SK-N-SH treated with all-trans-retinoic acid at 6 μM for 48 hours (cell line): ENCODE data around the gene TMEM238L.

Experiments used
- ARNTL ChIP-seq: fragments of 450-650 bp; formaldehyde crosslinking; IDR thresholded peaks from 2 replicates; pipeline ENCODE4 v1.5.0; 2020; ENCODE audit warnings: low read depth, mild to moderate bottlenecking, moderate library complexity, borderline replicate concordance
- BACH2 ChIP-seq: fragments of 250-450 bp; sonication (Bioruptor Pico); IDR thresholded peaks from 2 replicates; pipeline ENCODE4 v1.9.0; 2021; ENCODE audit warnings: mild to moderate bottlenecking, borderline replicate concordance
- POU6F1 ChIP-seq: fragments of 250-450 bp; sonication (Bioruptor Pico); IDR thresholded peaks from 2 replicates; pipeline ENCODE4 v1.8.0; 2021; ENCODE audit warnings: low read depth, mild to moderate bottlenecking, moderate library complexity, borderline replicate concordance
- TCF4 ChIP-seq: fragments of 250-450 bp; sonication (Bioruptor Pico); IDR thresholded peaks from 2 replicates; pipeline ENCODE4 v1.8.0; 2021; ENCODE audit warnings: mild to moderate bottlenecking, moderate library complexity, borderline replicate concordance
- TSHZ2 ChIP-seq: fragments of 250-450 bp; sonication (Bioruptor Pico); IDR thresholded peaks from 2 replicates; pipeline ENCODE4 v1.5.0; 2020; ENCODE audit warnings: mild to moderate bottlenecking, moderate library complexity
- ZFP30 ChIP-seq: fragments of 450-650 bp; formaldehyde crosslinking; IDR thresholded peaks from 2 replicates; pipeline ENCODE4 v1.5.0; 2022; ENCODE audit warnings: mild to moderate bottlenecking, moderate library complexity
- ZNF70 ChIP-seq: fragments of 450-650 bp; formaldehyde crosslinking; IDR thresholded peaks from 2 replicates; pipeline ENCODE4 v1.5.0; 2020; ENCODE audit warnings: mild to moderate bottlenecking, moderate library complexity

GRCh38 chr17:10775740-10776356 is 28.1 kb downstream of the TMEM238L start:
- TF ChIP-seq ZFP30 (CRISPR knock-in tag) (no peak), TCF4 (CRISPR knock-in tag) (no peak), POU6F1 (CRISPR knock-in tag) (no peak), BACH2 (CRISPR knock-in tag) (no peak), ARNTL (no peak), ZNF70 (CRISPR knock-in tag) (no peak), TSHZ2 (no peak)
